Measurements from ENCODE around the gene IKZF3. TPM values are rescaled to one million over a fixed set of nuclear protein-coding genes. Genes with fewer than 3 reads are reported as not detected.

IKZF3 gene
- polyA plus RNA-seq, 4 donors: 0.14 to 0.33 (median 0.25) TPM

Other genes starting within 250 kb of the IKZF3 start
- gene PPP1R1B, start 237.4 kb downstream of the IKZF3 start, polyA plus RNA-seq (ENCODE audit: insufficient read length in 4 of 4): 10 to 100 TPM; 10.9 to 19.8 (median 14.1) TPM
- gene STARD3, start 227.2 kb downstream of the IKZF3 start, polyA plus RNA-seq (ENCODE audit: insufficient read length in 4 of 4): 10 to 100 TPM; 44.2 to 57.8 (median 47.0) TPM
- gene TCAP, start 199.0 kb downstream of the IKZF3 start, polyA plus RNA-seq (ENCODE audit: insufficient read length in 4 of 4): 1 to 10 TPM; 1.1 to 2.2 (median 1.7) TPM
- gene PNMT, start 195.9 kb downstream of the IKZF3 start, polyA plus RNA-seq (ENCODE audit: insufficient read length in 4 of 4): 1 to 10 TPM; 2.1 to 4.5 (median 2.7) TPM
- gene PGAP3, start 176.3 kb downstream of the IKZF3 start, polyA plus RNA-seq (ENCODE audit: insufficient read length in 4 of 4): 10 to 100 TPM; 36.7 to 48.7 (median 43.1) TPM
- 100 to 1,000 TPM; 173 to 226 (median 187) TPM for gene ERBB2, start 164.2 kb downstream of the IKZF3 start, polyA plus RNA-seq (ENCODE audit: insufficient read length in 4 of 4)
- gene MIEN1, start 133.8 kb downstream of the IKZF3 start, polyA plus RNA-seq (ENCODE audit: insufficient read length in 4 of 4): 10 to 100 TPM; 32.3 to 44.6 (median 36.6) TPM
- gene GRB7, start 126.4 kb downstream of the IKZF3 start, polyA plus RNA-seq (ENCODE audit: insufficient read length in 4 of 4): 10 to 100 TPM; 30.0 to 52.1 (median 37.1) TPM
- gene ZPBP2, start 3.9 kb upstream of the IKZF3 start, polyA plus RNA-seq (ENCODE audit: insufficient read length in 4 of 4): not detected
- 10 to 100 TPM in 2 of 4 donors, 1 to 10 TPM in 2; 6.3 to 31.4 (median 19.2) TPM for gene GSDMB, start 54.3 kb upstream of the IKZF3 start, polyA plus RNA-seq (ENCODE audit: insufficient read length in 4 of 4)
- gene ORMDL3, start 63.3 kb upstream of the IKZF3 start, polyA plus RNA-seq (ENCODE audit: insufficient read length in 4 of 4): 100 to 1,000 TPM in 2 of 4 donors, 10 to 100 TPM in 2; 84.0 to 115 (median 96.1) TPM
- gene LRRC3C, start 63.4 kb upstream of the IKZF3 start, polyA plus RNA-seq (ENCODE audit: insufficient read length in 4 of 4): under 1 TPM in 1 of 4 donors, not detected in 3; 0.17 TPM
- gene GSDMA, start 98.7 kb upstream of the IKZF3 start, polyA plus RNA-seq (ENCODE audit: insufficient read length in 4 of 4): 1 to 10 TPM in 3 of 4 donors, under 1 TPM in 1; 0.49 to 3.6 (median 2.0) TPM
- gene PSMD3, start 116.5 kb upstream of the IKZF3 start, polyA plus RNA-seq (ENCODE audit: insufficient read length in 4 of 4): 100 to 1,000 TPM; 103 to 127 (median 117) TPM
- gene CSF3, start 151.1 kb upstream of the IKZF3 start, polyA plus RNA-seq (ENCODE audit: insufficient read length in 4 of 4): not detected
- 100 to 1,000 TPM in 2 of 4 donors, 10 to 100 TPM in 2; 83.3 to 152 (median 114) TPM for gene MED24, start 190.1 kb upstream of the IKZF3 start, polyA plus RNA-seq (ENCODE audit: insufficient read length in 4 of 4)
- 10 to 100 TPM; 44.5 to 61.0 (median 57.8) TPM for gene THRA, start 198.7 kb upstream of the IKZF3 start, polyA plus RNA-seq (ENCODE audit: insufficient read length in 4 of 4)
- gene NR1D1, start 236.3 kb upstream of the IKZF3 start, polyA plus RNA-seq (ENCODE audit: insufficient read length in 4 of 4): 1 to 10 TPM; 3.7 to 4.7 (median 3.7) TPM